PC-3 (cell line): Measurements from ENCODE around the gene DNTT.

Experiments used
- EZH2 ChIP-seq: fragments of 300-600 bp; sonication (generic); IDR thresholded peaks from one replicate; pipeline ENCODE4 v1.6.1; 2017; ENCODE audit warnings: antibody characterized with exemption, mild to moderate bottlenecking, low read length; ENCODE audit not compliant: unreplicated experiment
- EZH2phosphoT487 ChIP-seq: fragments of 300-600 bp; sonication (generic); IDR thresholded peaks from 2 replicates; pipeline ENCODE4 v1.6.1; 2018; ENCODE audit warnings: mild to moderate bottlenecking, antibody characterized with exemption, low read length, borderline replicate concordance
- TF ChIP-seq, protein P1 (sequence below): fragments of 300-600 bp; sonication (generic); conservative IDR thresholded peaks from 2 replicates; pipeline ENCODE4 v1.5.1; 2017; ENCODE audit warnings: antibody characterized with exemption, low read depth, mild to moderate bottlenecking, low read length

DNA sequence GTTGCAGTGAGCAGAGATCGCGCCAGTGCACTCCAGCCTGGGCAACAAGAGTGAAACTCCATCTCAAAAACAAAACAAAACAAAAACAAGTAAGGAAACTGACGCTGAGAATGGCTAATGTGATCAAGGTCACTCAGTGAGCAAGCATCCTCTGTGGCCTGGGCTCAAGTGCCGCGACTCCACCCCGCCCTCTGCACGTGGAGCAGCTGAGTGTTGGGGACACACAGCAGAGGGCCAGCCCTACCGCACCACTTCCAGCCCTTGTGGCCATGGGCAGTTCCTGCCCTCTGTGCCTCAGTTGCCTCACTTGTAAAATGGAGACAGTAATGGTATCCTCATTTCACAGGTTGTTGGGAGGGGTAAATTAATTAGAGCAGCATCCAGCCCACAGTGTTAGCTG, 75.5 kb downstream of the DNTT start:
- TF ChIP-seq, protein P1, sequence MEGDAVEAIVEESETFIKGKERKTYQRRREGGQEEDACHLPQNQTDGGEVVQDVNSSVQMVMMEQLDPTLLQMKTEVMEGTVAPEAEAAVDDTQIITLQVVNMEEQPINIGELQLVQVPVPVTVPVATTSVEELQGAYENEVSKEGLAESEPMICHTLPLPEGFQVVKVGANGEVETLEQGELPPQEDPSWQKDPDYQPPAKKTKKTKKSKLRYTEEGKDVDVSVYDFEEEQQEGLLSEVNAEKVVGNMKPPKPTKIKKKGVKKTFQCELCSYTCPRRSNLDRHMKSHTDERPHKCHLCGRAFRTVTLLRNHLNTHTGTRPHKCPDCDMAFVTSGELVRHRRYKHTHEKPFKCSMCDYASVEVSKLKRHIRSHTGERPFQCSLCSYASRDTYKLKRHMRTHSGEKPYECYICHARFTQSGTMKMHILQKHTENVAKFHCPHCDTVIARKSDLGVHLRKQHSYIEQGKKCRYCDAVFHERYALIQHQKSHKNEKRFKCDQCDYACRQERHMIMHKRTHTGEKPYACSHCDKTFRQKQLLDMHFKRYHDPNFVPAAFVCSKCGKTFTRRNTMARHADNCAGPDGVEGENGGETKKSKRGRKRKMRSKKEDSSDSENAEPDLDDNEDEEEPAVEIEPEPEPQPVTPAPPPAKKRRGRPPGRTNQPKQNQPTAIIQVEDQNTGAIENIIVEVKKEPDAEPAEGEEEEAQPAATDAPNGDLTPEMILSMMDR = no peak
- TF ChIP-seq EZH2 (no peak), EZH2phosphoT487 (no peak)
